NT2/D1 (cell line): ENCODE measurements around the gene PTGDS.
A peak's percentile ranks its signal among the peaks of the same experiment; 100 is the strongest.

Experiments used
- DNase-seq: peaks from one replicate; pipeline ENCODE4 v3.0.0-alpha.2; 2011; ENCODE audit warnings: low read depth, low spot score
- H3K27me3 ChIP-seq: 2 replicates; pipeline ENCODE4 v1.6.0; 2011; ENCODE audit warnings: mild to moderate bottlenecking; ENCODE audit not compliant: insufficient read length, insufficient read depth
- H3K36me3 ChIP-seq: 2 replicates; pipeline ENCODE4 v1.6.1; 2011; ENCODE audit warnings: mild to moderate bottlenecking, low read length, mixed read lengths; ENCODE audit not compliant: insufficient read depth, insufficient read length
- H3K4me1 ChIP-seq: 2 replicates; pipeline ENCODE4 v1.5.1; 2011; ENCODE audit not compliant: insufficient read depth, insufficient read length
- H3K4me3 ChIP-seq: 2 replicates; pipeline ENCODE4 v1.5.1; 2011; ENCODE audit warnings: low read depth; ENCODE audit not compliant: insufficient read length
- H3K9ac ChIP-seq: 2 replicates; pipeline ENCODE4 v1.6.0; 2011; ENCODE audit warnings: low read depth; ENCODE audit not compliant: insufficient read length
- H3K9me3 ChIP-seq: 2 replicates; pipeline ENCODE4 v1.5.1; 2011; ENCODE audit warnings: mild to moderate bottlenecking, low read length; ENCODE audit not compliant: insufficient read depth
- SUZ12 ChIP-seq: IDR thresholded peaks from 2 replicates; pipeline ENCODE4 v1.6.1; 2011; ENCODE audit not compliant: insufficient read length, insufficient read depth; ENCODE audit errors: extremely low read depth
- YY1 ChIP-seq: IDR thresholded peaks from 2 replicates; pipeline ENCODE4 v1.6.1; 2011; ENCODE audit not compliant: insufficient read length, insufficient read depth
- ZNF274 ChIP-seq: IDR thresholded peaks from 2 replicates; pipeline ENCODE4 v1.6.1; 2011; ENCODE audit warnings: mild to moderate bottlenecking, low read depth, low read length

The PTGDS gene

GRCh38 chr9:136965771-136966484 is 11.4 kb upstream of the PTGDS start:
- Histone ChIP-seq H3K27me3 (no peaks in the 10 kb centered on the region), H3K9ac (peak overlapping the region; percentile 51), H3K9me3 (no peaks in the 10 kb centered on the region), H3K36me3 (no peaks in the 10 kb centered on the region), H3K4me1 (peaks cover 31% of the 10 kb centered on the region), H3K4me3 (no peak overlapping the region)
- no peak for DNase-seq
- TF ChIP-seq ZNF274 (no peak), YY1 (no peak), SUZ12 (no peak)

GRCh38 chr9:136968333-136969127 is 8.8 kb upstream of the PTGDS start:
- H3K27me3 ChIP-seq = no peaks in the 10 kb centered on the region
- no peaks in the 10 kb centered on the region for H3K36me3 ChIP-seq
- H3K4me3 ChIP-seq = no peak overlapping the region
- H3K9ac ChIP-seq = no peak overlapping the region
- no peak for DNase-seq
- peaks cover 32% of the 10 kb centered on the region for H3K4me1 ChIP-seq
- no peaks in the 10 kb centered on the region for H3K9me3 ChIP-seq
- TF ChIP-seq SUZ12 (no peak), ZNF274 (no peak), YY1 (no peak)

- H3K27me3 ChIP-seq = no peaks in the 10 kb centered on the region
Measured at GRCh38 chr9:136969150-136969549, 8.2 kb upstream of the PTGDS start.

GRCh38 chr9:136969774-136970173 is 7.5 kb upstream of the PTGDS start:
- H3K27me3 ChIP-seq = no peaks in the 10 kb centered on the region
- H3K9ac ChIP-seq = peak overlapping the region; percentile 67
- peaks cover 23% of the 10 kb centered on the region for H3K4me1 ChIP-seq
- no peaks in the 10 kb centered on the region for H3K36me3 ChIP-seq
- TF ChIP-seq YY1 (no peak), ZNF274 (no peak), SUZ12 (no peak)
- no peak overlapping the region for H3K4me3 ChIP-seq
- H3K9me3 ChIP-seq = no peaks in the 10 kb centered on the region
- DNase-seq = no peak

More at GRCh38 chr9:136969150-136969549, 8.2 kb upstream of the PTGDS start:
- Histone ChIP-seq H3K4me1 (peaks cover 30% of the 10 kb centered on the region), H3K36me3 (no peaks in the 10 kb centered on the region), H3K9me3 (no peaks in the 10 kb centered on the region), H3K9ac (no peak overlapping the region), H3K4me3 (no peak overlapping the region)
- no peak for DNase-seq
- no peak for TF ChIP-seq YY1
- no peak for TF ChIP-seq SUZ12
- no peak for TF ChIP-seq ZNF274

- H3K4me3 ChIP-seq = no peak overlapping the region
- H3K27me3 ChIP-seq = no peaks in the 10 kb centered on the region
- TF ChIP-seq SUZ12 (no peak), YY1 (no peak), ZNF274 (no peak)
- H3K36me3 ChIP-seq = no peaks in the 10 kb centered on the region
- DNase-seq = no peak
- no peaks in the 10 kb centered on the region for H3K9me3 ChIP-seq
- peak overlapping the region; percentile 67 for H3K9ac ChIP-seq
- H3K4me1 ChIP-seq = peaks cover 23% of the 10 kb centered on the region
Measured at GRCh38 chr9:136970361-136970760, 6.9 kb upstream of the PTGDS start.

DNA sequence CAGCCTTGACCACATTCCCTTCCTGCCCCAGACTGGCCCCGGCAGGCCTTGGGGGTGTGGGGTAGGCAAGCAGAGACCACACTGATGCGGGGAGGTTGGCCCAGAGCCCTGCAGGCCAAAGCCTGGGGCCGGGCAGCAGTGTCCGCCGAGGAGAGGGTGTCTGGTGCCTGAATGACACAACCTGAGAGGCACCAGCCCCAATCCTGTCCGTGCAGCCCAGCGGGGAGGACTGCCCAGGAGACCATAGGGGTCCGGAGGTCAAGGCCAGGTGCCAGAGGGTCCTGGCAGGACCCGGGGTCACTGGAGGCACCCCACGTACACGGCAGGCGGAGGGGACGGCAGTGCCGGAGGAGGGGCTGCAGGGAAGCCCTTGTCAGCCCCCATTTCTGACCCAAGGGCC is 5.6 kb upstream of the PTGDS start:
- no peak for DNase-seq
- no peaks in the 10 kb centered on the region for H3K9me3 ChIP-seq
- H3K4me3 ChIP-seq = no peak overlapping the region
- H3K27me3 ChIP-seq = peaks cover under 1% of the 10 kb centered on the region
- no peak overlapping the region for H3K9ac ChIP-seq
- TF ChIP-seq YY1 (no peak), SUZ12 (no peak), ZNF274 (no peak)
- peaks cover 26% of the 10 kb centered on the region for H3K4me1 ChIP-seq
- no peaks in the 10 kb centered on the region for H3K36me3 ChIP-seq

- H3K36me3 ChIP-seq = no peaks in the 10 kb centered on the region
- H3K9ac ChIP-seq = no peak overlapping the region
- peaks cover 6% of the 10 kb centered on the region for H3K27me3 ChIP-seq
- TF ChIP-seq ZNF274 (no peak), YY1 (no peak), SUZ12 (no peak)
- peaks cover 31% of the 10 kb centered on the region for H3K4me1 ChIP-seq
- no peak for DNase-seq
- H3K4me3 ChIP-seq = no peak overlapping the region
- no peaks in the 10 kb centered on the region for H3K9me3 ChIP-seq
Measured at GRCh38 chr9:136972335-136972734, 5.0 kb upstream of the PTGDS start.
